Anterior cingulate cortex (tissue), 58 donors: ENCODE measurements around the gene FOLR2.
"Not testable (repeated sequence)": the region's sequence is repeated elsewhere in the genome, so short reads cannot be mapped to it uniquely, and the experiment has no call there.

Experiments
- DNase-seq, 58 donors: peaks; one replicate each; lab custom pipeline; 2025; lab: John Stamatoyannopoulos, UW

Gene FOLR2

GRCh38 chr11:72263361-72263760, 46.8 kb downstream of the FOLR2 start:
- no peak for DNase-seq

- DNase-seq, result no peak
Observed at GRCh38 chr11:72265951-72266350, 49.4 kb downstream of the FOLR2 start.

- DNase-seq, result not testable (repeated sequence)
Observed at GRCh38 chr11:72266960-72267359, 50.4 kb downstream of the FOLR2 start.

- no peak for DNase-seq
Observed at GRCh38 chr11:72267956-72268617, 51.5 kb downstream of the FOLR2 start.
